ENCODE data around the gene PRPF31.

The PRPF31 gene

DNA sequence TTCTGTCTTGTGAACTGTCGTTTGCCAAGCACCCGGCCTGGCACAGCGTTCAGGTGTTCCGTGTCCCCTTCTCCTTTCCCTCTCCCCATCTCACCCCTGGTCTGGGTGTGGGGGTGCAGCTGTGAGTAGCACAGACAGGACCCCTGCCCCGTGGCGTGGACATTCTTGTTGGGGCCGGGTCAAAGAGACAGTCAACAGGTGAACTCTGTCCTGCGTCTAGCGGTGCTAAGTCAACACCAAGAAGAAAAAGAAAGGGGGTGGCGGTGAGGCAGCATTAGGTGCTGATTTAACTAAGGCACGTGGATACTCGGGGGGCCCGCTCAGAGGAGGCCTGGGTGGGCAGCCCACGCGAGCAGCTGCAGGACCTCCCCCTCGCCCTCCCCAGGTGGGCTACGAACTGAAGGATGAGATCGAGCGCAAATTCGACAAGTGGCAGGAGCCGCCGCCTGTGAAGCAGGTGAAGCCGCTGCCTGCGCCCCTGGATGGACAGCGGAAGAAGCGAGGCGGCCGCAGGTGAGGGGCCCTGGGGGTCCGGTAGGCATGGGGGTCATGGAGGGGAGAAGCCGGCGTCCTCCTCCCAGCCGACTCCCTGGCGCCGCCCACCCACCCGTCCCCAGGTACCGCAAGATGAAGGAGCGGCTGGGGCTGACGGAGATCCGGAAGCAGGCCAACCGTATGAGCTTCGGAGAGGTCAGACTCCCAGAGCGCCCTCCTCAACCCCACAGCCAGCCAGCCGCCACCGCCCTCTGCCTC is 12.3 kb downstream of the PRPF31 start:
- Mint-ChIP-seq H3K9me3 (no peaks in the 10 kb centered on the region), H3K36me3 (peaks cover 41 to 60% of the 10 kb centered on the region in 2 donors), H3K27me3 (no peaks in the 10 kb centered on the region), H3K27ac (no peak overlapping the region), H3K4me3 (no peak overlapping the region), H3K4me1 (no peaks in the 10 kb centered on the region)
- DNase-seq (no peak), ATAC-seq (replicated peaks) (no peak)

DNA sequence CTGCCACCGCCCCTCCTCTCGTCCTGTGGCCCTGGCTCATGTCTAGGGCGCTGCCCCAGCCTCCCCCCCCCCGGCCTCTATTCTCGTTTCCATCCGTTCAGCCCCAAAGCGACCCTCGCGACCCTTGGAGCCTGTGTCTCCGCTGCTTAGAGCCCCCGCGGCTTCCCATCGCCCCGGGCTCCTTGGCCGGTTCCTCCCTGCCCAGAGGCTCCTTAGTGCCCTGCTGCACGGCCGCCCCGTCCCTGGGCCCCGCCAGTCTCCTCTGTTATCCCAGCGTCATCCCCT is 12.8 kb downstream of the PRPF31 start:
- Mint-ChIP-seq H3K27me3 (no peaks in the 10 kb centered on the region), H3K36me3 (peaks cover 36 to 55% of the 10 kb centered on the region in 2 donors), H3K9me3 (no peaks in the 10 kb centered on the region), H3K4me1 (no peaks in the 10 kb centered on the region), H3K27ac (no peak overlapping the region), H3K4me3 (no peak overlapping the region)
- ATAC-seq (replicated peaks) (no peak), DNase-seq (no peak)

GRCh38 chr19:54128796-54129616 is 13.5 kb downstream of the PRPF31 start:
- Mint-ChIP-seq H3K36me3 (peaks cover 31 to 53% of the 10 kb centered on the region in 2 donors), H3K4me1 (no peaks in the 10 kb centered on the region), H3K9me3 (no peaks in the 10 kb centered on the region), H3K4me3 (no peak overlapping the region), H3K27ac (no peak overlapping the region), H3K27me3 (no peaks in the 10 kb centered on the region)
- ATAC-seq (replicated peaks) (no peak), DNase-seq (no peak)

- H3K4me1 Mint-ChIP-seq = peaks cover 0 to 2% of the 10 kb centered on the region in 2 donors
- H3K27me3 Mint-ChIP-seq = no peaks in the 10 kb centered on the region
- ATAC-seq (replicated peaks) (no peak), DNase-seq (no peak)
- no peaks in the 10 kb centered on the region for H3K9me3 Mint-ChIP-seq
- no peak overlapping the region for H3K27ac Mint-ChIP-seq
- peaks cover 33 to 56% of the 10 kb centered on the region in 2 donors for H3K36me3 Mint-ChIP-seq
- H3K4me3 Mint-ChIP-seq = no peak overlapping the region
Observed at GRCh38 chr19:54129617-54129996, 14.1 kb downstream of the PRPF31 start.

DNA sequence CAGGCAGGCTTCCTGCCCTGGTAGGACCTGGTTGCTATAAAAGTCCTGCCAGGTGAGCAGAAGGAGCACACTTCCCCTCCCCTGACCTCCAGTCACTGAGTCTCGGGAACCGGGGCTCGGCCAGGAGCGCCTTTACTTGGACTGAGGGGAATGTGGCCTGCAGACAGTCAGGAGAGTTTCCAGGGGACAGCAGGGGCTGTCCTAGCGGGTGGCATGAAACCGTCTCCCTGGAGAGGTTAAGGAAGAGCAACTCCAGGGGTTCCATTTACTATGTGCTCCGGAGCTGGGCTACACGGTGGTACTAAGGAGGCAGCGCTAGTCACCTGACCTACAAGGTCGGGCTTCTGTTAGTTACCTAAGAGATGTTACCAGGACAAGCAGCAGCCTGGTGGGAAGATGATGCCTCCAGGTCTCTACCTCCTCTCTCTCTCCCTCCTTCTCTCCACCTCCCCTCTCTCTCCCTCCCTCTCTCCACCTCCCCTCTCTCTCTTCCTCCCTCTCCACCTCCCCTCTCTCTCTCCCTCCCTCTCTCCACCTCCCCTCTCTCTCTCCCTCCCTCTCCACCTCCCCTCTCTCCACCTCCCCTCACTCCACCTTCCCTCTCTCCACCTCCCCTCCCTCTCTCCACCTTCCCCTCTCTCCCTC is 17.9 kb downstream of the PRPF31 start:
- DNase-seq = no peak
- H3K4me1 Mint-ChIP-seq = peaks cover 10 to 13% of the 10 kb centered on the region in 2 donors
- H3K36me3 Mint-ChIP-seq = peaks cover 14 to 33% of the 10 kb centered on the region in 2 donors
- H3K4me3 Mint-ChIP-seq = no peak overlapping the region
- H3K27me3 Mint-ChIP-seq = no peaks in the 10 kb centered on the region
- no peak overlapping the region for H3K27ac Mint-ChIP-seq
- no peak for ATAC-seq (replicated peaks)
- no peaks in the 10 kb centered on the region for H3K9me3 Mint-ChIP-seq

GRCh38 chr19:54133957-54134590 is 18.5 kb downstream of the PRPF31 start:
- Mint-ChIP-seq H3K27me3 (no peaks in the 10 kb centered on the region), H3K9me3 (no peaks in the 10 kb centered on the region), H3K27ac (no peak overlapping the region), H3K4me1 (peaks cover 16 to 19% of the 10 kb centered on the region in 2 donors), H3K4me3 (no peak overlapping the region), H3K36me3 (peaks cover 13 to 33% of the 10 kb centered on the region in 2 donors)
- DNase-seq (no peak), ATAC-seq (replicated peaks) (no peak)

- no peaks in the 10 kb centered on the region for H3K27me3 Mint-ChIP-seq
Observed at GRCh38 chr19:54136086-54136863, 20.7 kb downstream of the PRPF31 start.

GRCh38 chr19:54136864-54137698 is 21.5 kb downstream of the PRPF31 start:
- peak overlapping the region; percentile 92 for H3K27ac Mint-ChIP-seq

More at GRCh38 chr19:54136086-54136863, 20.7 kb downstream of the PRPF31 start:
- peak overlapping the region; percentile 81 to 85 for H3K4me3 Mint-ChIP-seq
- peaks cover 27 to 41% of the 10 kb centered on the region in 2 donors for H3K4me1 Mint-ChIP-seq
- peak overlapping the region; percentile 92 for H3K27ac Mint-ChIP-seq
- H3K36me3 Mint-ChIP-seq = peaks cover 22 to 32% of the 10 kb centered on the region in 2 donors
- no peaks in the 10 kb centered on the region for H3K9me3 Mint-ChIP-seq
- DNase-seq = no peak
- no peak for ATAC-seq (replicated peaks)

DNA sequence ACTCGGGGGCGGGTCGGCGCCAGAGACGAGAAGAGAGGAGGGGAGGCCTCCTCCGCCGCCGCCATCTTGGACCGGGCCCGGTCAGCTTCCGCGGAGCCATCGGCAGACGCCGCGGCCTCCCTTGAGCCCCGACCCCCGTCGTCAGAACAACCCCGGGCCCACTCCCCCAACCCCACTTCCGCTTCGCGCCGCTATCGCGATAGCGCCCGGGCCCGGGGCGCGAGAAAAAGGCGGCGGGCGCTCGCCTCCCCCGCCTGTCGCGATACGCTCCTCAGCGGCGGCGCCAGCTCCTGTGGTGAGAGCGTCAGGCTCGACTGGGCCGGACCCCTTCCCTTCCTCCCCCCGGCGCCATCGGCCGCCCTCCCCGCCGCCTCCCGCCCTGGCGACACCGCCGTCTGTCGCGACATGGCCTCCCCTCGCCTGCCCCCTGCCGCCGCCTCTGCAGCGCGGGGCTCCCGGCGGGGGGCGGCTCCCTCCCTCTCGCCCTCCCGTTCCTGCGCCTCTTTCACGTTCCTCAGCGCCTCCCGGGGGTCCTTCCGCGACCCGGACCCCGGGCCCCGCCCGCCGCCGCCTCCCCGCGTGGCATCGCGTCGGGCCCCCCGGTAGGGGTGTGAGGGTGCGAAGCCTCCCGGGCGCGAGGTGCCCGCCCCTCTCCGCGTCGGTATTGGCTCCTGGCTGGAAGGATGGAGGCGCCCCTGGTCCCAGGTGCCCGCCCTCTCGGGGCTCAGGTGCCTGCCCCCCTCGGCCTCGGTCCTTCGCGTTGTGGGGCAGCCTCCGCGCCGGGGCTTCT is 22.3 kb downstream of the PRPF31 start, which contains the start of gene CNOT3:
Gene CNOT3 (plus strand): TSS at position 64 of the 790 bp plus-strand sequence. CDS start 5,217 bp downstream, outside the sequence.
- ATAC-seq (replicated peaks) (no peak), DNase-seq (no peak)
- peak within 1 kb of the TSS; percentile 81 to 89 for H3K4me3 Mint-ChIP-seq

More at GRCh38 chr19:54136864-54137698, 21.5 kb downstream of the PRPF31 start:
- DNase-seq (peak; percentile 100), ATAC-seq (replicated peaks) (peak; percentile 85)
- H3K4me1 Mint-ChIP-seq = peaks cover 31 to 48% of the 10 kb centered on the region in 2 donors
- H3K4me3 Mint-ChIP-seq = peak overlapping the region; percentile 81 to 85
- no peaks in the 10 kb centered on the region for H3K9me3 Mint-ChIP-seq
- H3K36me3 Mint-ChIP-seq = peaks cover 22 to 29% of the 10 kb centered on the region in 2 donors
- no peaks in the 10 kb centered on the region for H3K27me3 Mint-ChIP-seq

GRCh38 chr19:54138489-54139256 is 23.1 kb downstream of the PRPF31 start:
- Mint-ChIP-seq H3K27me3 (no peaks in the 10 kb centered on the region), H3K4me1 (peaks cover 36 to 58% of the 10 kb centered on the region in 2 donors), H3K9me3 (no peaks in the 10 kb centered on the region), H3K27ac (peak overlapping the region; percentile 95), H3K36me3 (peaks cover 37 to 45% of the 10 kb centered on the region in 2 donors), H3K4me3 (peak overlapping the region; percentile 81 to 89)
- DNase-seq (no peak), ATAC-seq (replicated peaks) (no peak)

More for the DNA sequence above, 22.3 kb downstream of the PRPF31 start, which contains the start of gene CNOT3:
- Mint-ChIP-seq H3K36me3 (peaks cover 30 to 37% of the 10 kb centered on the region in 2 donors), H3K9me3 (no peaks in the 10 kb centered on the region), H3K27ac (peak within 1 kb of the TSS; percentile 95), H3K27me3 (no peaks in the 10 kb centered on the region), H3K4me1 (peaks cover 36 to 52% of the 10 kb centered on the region in 2 donors)

DNA sequence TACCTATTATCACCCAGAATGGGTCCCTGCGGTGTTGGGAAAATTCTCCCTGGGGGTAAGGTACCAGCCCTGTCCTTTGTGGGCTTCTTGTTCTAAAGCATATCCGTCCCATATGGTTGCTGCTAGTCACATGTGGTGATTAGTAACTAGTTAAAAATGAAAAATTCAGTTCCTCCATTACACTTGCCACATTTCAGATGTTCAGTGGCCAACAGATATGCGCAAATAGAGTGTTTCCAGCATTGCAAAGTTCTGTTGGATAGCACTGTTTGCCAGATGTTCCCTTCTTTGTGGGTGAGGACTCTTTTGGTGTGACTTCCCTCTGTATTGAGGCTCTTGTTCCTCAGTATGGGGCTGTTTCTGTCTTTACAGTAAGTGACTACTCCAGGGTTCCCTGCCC is 25.8 kb downstream of the PRPF31 start:
- peaks cover 51 to 56% of the 10 kb centered on the region in 2 donors for H3K36me3 Mint-ChIP-seq
- H3K4me3 Mint-ChIP-seq = no peak overlapping the region
- DNase-seq (no peak), ATAC-seq (replicated peaks) (no peak)
- H3K27ac Mint-ChIP-seq = no peak overlapping the region
- peaks cover 30 to 58% of the 10 kb centered on the region in 2 donors for H3K4me1 Mint-ChIP-seq
- H3K27me3 Mint-ChIP-seq = no peaks in the 10 kb centered on the region
- H3K9me3 Mint-ChIP-seq = no peaks in the 10 kb centered on the region

All from stimulated activated naive B cell treated with anti-CD40 and anti-IgM and Interleukin-4, amounts not matched to agents 10 μg/mL and 1 μg/mL and 100 μg/mL, for 72 hours (primary cell).